Fibroblast of the conjunctiva (primary cell): ENCODE data around the gene NAV1.
A peak's percentile ranks its signal among the peaks of the same experiment; 100 is the strongest.
"Not testable (repeated sequence)": the region's sequence is repeated elsewhere in the genome, so short reads cannot be mapped to it uniquely, and the experiment has no call there.

ENCODE experiments used
- DNase-seq: peaks from one replicate; pipeline ENCODE4 v3.0.0-alpha.2; 2010; ENCODE audit warnings: low read depth

NAV1 gene

DNA sequence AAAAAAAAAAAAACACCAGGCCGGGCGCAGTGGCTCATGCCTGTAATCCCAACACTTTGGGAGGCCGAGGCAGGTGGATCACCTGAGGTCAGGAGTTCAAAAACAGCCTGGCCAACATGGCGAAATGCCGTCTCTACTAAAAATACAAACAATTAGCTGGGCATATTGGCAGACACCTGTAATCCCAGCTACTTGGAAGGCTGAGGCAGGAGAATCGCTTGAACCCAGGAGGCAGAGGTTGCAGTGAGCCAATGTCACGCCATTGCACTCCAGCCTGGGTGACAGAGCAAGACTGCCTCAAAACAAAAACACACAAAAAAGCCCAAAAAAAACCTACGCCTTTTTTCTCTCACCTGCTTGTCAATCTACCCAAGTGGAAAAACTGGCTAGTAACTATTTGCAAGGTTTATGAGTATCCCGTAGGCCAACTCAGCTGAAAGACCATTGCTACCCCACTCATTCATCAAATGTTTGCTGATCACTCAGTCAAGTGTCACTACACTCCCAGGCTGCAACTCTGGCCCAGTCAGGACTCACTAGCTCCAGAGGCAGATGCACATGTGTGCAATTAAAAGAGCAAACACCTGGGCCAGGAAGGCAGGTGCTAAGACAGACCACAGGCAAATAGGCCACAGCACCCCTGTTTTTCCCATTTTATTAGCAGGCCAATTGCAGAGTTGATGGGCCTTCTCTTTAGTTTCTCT, 34.0 kb upstream of the NAV1 start:
- DNase-seq = no peak

DNA sequence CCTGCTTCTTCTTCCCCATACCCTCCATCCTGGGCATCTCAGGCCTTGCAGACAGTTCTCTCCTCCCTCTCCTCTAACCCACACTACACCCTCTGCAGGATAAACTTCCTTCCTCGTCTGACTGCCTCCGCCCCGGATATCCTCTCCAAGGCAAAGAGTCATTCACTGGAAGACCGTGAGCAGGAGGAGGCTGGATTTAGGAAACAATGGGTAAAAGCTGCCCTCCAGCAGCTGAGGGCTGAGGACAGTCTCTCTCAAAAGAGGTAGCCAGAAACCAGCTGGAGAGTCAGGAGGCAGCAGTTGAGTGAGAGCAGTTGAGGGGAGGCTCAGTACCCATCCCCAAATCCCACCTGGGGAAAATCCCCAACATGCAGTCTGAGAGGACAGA, 33.4 kb upstream of the NAV1 start:
- DNase-seq = no peak

DNA sequence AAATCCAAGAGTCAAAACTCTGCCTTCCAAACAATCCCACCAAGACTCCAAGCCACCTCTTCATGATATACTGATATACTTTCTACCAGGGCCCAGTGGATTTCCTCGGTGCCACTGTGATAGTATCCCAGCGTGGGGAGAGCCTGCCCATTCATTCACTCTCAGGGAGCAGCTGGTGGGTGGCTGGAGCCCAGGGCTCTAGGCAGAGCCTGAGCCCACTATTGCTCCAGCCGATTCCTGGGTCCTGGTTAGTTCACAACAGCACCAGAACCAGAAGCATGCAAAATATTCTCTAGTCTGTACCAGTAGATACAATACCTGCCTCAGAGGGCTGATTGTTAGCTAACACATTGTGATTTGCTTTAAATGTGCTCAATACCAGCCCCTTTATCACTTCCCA, 32.8 kb upstream of the NAV1 start:
- DNase-seq = no peak

DNA sequence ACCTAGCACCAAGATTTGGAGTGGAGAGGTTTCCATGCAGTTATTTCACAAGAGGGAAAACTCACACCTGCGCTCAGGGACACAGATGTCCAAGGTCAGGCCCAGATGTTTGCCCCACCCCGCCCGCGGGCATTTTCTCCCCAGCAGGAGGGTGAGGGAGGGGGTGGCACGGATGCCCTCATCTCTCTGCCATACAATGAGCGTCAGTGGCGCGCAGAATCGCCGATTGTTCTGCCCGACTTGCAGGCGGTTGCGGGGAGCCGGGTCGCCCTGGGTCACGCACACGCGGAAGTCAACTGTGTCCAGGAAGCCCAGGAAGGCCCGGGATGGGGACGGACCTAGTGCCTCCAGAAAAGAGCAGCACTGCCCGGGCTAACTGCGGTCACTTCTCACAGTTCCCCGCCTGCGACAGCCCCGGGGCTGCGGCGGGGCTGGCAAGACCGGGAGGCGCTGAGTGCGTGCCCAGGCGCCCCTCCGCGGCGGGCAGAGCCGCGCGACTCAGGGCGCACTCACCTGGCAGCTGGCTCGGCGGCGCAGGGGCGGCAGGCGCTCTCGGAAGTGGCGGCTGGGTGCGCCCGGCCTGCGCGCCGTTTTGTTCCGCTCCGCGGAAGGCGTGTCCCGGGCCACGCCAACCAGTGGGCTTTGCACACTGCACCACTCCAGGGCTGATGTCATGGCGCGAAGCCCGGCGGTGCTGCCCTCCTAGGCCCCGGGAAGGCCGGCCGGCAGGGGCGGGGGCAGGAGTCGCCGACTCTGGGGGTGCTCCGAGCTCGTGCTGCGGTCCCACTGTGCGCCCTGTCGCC, 32.2 kb upstream of the NAV1 start, which contains the start of gene CSRP1:
CSRP1 (minus strand) TSS at position 567 of the 803 bp plus-strand sequence. CDS start 10,820 bp downstream, outside the sequence.
- peak; percentile 65 for DNase-seq

DNA sequence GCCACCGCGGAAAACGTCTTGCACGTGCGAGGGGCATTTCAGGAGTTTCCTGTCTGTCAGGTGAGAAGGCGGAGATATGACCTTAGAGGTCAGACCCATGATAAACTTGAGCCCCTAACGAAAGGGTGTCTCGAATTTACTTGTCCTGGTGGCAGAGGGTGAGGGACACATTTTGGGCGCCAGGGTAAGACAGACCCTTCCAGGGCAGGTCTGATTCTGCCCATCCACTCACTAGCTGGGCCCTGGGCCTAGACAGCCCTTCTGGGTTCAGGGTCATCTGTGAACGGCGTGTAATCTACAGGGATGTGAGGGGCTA, 31.6 kb upstream of the NAV1 start:
- no peak for DNase-seq

DNA sequence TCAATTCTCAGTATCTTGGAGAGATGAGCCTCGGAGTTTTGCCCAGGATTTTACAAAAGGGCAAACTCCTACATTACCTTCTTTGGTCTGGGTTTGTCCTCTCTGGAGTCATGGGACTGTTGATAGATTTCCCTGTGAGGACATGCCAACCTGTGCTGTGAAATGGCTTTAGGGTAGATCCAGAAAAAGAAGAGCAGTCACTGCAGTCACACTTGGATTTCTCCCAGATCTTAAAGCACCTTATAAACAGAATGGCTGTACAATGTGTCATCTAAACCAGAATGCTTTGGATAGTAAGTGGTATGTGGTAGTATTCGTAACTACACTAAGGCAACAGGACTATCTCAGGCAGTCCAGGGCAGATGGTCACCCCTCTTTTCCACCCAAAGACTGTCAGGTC, 30.1 kb upstream of the NAV1 start:
- no peak for DNase-seq

DNA sequence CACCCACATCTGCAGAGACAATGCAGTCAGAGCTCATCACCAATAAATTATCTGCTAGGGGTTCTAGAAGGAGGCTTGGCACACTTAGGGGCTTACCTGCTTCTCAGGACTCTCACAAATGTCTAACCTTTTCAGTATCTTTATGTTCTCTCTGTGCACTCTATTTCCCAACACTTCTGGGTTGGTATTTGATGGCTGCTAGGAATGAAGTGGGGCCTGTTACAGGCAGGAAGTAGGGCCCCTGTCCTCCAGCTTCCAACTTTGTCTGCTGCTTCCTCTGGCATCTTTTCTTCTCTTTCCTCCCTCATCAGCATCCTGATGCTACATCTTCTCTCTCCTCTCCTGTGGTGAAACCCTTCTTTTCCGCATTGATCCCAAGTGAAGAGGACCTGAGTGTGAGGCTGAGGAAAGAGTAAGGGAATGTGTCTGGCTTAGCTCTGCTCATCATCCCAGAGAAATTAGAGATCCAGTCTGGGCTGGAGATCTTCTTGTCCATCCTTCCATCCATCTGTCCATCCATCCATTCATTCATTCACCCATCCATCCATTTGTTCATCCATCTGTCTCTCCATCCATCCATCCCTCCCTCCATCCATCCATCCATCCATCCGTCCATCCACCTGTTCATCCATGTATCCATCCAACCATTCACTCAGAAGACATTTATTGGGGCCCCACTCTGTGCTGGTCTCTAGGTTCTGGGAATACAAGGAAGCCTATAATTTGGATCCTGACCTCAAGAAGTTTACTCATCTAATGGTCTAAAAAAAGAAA, 29.1 kb upstream of the NAV1 start:
- DNase-seq = no peak

DNA sequence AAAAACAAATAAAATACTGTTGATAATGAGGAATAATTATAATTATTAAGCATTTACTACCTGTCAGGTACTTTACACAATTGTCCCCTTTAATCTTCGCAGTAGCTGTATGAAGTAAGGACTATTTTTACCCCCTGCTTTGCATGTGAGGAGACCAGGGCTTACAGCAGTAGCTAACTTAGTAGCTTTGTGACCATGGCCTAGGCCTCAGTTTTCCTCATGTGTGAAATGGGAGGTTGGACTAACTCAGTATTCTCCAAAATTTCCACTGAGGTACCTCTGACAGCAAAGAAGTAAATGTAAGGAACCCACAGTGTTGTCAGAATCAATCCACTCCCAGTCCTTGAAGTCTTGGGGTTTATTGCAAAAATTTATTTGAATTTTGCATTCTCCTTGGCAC, 28.2 kb upstream of the NAV1 start:
- DNase-seq = no peak

DNA sequence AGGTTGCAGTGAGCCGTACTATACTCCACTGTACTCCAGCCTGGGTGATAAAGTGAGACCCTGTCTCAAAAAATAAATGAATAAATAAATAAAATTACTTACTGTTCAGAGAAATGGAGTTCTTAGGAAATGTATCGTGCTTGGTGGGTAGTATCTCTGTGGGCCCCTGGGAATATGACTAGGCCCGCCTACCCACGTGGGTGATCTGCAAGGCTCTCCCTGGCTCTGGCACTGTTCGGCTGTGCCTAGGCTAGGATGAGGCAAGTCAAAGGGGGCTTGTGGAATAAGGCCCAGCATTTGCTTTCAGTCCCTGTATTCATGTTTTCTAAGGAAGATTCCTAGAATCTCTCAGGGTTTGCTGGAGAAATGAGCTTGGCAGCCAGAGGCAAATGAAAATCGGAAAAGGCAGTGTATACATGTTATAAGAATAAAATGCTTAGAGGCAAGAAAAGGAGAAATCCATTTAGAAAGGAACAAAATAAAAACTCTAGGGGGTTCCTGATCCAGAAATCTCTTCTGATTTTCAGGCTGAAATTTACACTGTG, 27.5 kb upstream of the NAV1 start:
- no peak for DNase-seq

DNA sequence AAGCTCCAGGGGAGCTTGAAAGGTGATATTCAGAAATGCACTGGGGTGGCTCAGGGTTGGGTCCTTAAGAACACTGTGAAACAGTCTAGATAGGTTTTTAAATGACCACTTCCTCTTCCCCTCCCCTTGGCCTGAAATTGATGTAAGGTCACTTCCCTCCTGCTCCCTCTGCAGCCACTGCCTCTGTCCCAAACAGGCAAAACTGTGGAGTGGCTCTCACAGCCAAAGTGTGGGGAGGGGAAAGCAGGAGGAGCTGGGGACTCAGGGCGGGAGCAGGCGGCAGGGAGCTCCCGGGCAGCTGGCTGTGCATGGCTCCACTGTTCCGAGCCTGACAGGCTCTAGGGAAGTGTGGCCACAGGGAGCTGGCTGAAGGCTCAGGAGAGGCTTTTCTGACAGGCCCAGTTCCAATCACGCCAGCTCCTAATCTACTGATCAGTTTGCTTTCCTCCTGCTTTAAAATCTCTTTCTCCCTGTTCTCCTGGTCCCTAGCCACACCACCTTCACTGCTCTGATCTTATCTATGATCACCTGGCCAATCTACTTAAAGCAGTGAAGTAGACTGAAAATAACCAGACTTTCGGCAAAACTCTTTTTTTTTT, 26.9 kb upstream of the NAV1 start:
- DNase-seq = no peak

DNA sequence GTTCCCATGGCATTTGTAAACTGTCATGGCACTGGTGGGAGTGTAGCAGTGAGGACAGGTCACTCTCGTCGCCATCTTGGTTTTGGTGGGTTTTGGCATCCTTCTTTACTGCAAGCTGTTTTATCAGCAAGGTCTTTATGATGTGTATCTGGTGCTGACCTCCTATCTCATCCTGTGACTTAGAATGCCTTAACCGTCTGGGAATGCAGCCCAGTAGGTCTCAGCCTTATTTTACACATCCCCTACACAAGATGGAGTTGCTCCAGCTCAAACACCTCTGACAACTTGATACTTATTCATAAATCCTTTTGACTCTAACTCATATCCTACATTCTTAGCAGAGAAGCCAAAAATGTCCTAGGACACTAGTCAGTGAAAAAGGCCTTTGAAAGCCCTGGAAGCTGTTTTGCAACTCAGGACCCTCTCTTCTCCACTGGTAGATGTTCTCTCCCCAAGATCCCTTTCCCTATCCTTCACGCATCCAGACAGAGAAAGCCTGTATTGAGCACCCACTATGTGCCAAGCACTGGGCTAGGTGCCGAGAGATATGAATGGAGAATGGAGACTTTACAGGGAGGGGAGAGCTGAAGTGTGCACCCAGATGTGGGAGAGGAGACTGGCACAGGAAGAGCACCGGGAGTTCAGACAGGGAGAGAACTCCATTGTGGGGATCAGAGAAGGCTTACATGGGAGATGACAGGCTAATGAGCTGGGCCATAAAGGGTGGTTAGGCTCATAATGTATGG, 25.3 kb upstream of the NAV1 start:
- DNase-seq = no peak

DNA sequence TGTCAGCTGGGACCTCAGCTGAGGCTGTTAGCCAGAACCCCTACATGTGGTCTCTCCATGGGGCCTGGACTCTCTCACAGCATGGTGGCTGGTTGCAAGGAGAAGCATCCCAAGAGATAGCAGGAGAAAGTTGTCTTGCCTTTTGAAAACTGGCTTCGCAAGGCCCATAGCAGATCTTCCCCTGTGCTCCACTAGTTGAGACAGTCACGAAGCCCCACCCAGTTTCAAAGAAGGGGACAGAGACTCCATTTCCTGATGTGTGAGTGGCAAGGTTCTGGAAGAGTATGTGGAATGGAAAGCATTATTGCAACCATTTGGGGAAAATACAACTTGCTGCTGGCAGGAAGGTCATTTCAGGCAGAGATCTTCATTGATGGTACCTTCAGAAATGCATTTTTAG, 24.5 kb upstream of the NAV1 start:
- no peak for DNase-seq

DNA sequence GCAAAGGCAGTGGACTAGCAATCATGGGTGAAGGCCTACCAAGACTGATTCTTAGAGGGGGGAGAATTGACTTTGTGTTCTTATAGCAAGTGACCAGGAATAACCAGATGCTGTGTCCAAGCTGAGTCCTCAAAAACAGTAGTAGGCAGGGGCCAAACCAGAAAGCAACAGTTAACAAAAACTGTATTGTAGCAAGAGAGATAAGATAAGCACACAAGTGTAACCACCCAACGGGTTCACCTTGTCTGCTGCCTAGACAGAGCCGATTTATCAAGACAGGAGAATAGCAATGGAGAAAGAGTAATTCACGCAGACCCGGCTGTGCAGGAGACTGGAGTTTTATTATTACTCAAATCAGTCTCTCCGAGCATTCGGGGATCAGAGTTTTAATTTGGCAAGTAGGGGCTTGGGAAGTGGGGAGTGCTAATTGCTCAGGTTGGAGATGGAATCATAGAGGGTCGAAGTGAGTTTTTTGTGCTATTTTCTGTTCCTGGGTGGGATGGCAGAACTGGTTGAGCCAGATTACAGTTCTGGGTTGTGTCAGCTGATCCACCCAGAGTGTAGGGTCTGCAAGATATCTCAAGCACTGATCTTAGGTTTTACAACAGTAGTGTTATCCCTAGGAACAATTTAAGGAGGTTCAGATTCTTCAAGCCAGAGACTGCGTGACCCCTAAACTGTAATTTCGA, 23.7 kb upstream of the NAV1 start:
- no peak for DNase-seq

DNA sequence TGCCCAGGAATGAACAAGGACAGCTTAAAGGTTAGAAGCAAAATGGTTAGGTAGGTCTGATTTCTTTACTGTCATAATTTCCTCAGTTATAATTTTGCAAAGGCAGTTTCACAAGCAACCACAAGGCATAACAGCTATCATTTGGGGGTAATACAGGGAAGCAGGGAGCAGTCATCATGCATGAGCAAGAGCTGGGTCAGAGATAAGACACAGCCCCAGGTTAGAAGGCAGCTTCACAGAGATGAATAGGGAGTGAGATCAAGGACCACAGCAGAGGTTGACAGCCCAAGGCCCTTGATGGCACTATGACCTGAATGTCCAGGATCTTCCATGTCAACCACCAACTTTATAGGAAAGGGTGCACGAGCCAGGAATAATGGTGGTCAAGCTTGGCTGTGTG, 23.0 kb upstream of the NAV1 start:
- DNase-seq = no peak

DNA sequence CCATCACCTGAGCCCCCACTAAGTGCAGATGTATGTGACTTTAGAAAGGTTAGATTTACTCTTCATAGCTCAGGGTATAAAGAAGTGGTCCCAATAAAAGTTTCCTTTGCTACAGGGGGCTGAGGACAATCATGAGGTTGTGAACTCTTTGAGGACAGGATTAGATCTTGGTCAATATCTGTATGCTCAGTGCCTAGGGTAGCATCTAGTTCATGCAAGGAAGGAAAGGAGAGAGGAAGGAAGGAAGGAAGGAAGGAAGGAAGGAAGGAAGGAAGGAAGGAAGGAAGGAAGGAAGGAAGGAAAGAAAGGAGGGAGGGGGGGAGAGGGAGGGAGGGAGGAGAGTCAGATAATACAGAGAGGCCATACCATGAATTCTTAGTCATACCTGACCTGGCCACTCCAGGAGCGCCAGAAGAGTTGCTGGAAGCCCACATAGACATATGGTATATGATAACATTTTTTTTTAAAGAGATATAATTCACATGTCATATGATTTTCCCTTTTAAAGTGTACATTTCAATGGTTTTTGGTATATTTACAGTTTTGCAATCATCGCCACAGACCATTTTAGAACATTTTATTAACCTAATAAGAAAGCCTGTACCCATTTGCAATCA, 22.3 kb upstream of the NAV1 start:
- no peak for DNase-seq

DNA sequence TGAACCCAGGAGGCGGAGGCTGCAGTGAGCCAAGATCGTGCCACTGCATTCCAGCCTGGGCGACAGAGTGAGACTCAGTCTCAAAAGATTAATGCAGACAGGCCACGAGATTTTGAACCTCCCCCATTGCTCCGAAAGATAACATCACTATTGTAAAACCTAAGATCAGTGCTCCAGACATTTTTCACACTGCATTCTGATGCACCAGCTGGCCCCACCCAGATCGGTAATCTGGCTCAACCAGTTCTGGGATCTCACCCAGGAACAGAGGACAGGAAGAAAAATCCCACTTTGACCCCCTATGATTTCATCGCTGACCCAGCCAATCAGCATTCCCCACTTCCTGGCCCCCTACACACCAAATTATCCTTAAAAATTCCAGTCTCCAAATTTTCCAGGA, 21.3 kb upstream of the NAV1 start:
- no peak for DNase-seq

DNA sequence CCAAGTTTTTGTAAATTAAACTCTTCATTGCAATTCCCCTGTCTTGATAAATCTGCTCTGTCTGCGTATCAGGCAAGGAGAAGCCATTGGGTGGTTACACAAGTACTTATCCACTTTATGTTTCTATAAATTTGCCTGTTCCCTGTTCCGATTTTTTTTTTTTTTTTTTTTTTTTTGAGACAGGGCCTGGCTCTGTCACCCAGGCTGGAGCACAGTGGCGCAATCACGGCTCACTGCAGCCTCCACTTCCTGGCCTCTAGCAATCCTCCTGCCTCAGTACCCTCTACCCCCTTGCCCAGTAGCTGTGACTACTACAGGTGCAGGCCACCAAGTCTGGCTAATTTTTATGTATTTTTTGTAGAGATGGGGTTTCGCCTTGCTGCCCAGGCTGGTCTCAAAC, 20.9 kb upstream of the NAV1 start:
- DNase-seq = no peak

DNA sequence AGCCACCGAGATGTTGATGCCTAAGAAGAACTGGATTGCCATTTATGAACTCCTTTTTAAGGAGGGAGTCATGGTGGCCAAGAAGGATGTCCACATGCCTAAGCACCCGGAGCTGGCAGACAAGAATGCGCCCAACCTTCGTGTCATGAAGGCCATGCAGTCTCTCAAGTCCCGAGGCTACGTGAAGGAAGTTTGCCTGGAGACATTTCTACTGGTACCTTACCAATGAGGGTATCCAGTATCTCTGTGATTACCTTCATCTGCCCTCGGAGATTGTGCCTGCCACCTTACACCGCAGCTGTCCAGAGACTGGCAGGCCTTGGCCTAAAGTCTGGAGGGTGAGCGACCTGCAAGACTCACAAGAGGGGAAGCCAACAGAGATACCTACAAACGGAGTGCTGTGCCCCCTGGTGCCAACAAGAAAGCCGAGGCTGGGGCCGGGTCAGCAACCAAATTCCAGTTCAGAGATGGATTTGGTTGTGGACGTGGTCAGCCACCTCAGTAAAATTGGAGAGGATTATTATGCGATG, 18.8 kb upstream of the NAV1 start:
- DNase-seq = not testable (repeated sequence)

DNA sequence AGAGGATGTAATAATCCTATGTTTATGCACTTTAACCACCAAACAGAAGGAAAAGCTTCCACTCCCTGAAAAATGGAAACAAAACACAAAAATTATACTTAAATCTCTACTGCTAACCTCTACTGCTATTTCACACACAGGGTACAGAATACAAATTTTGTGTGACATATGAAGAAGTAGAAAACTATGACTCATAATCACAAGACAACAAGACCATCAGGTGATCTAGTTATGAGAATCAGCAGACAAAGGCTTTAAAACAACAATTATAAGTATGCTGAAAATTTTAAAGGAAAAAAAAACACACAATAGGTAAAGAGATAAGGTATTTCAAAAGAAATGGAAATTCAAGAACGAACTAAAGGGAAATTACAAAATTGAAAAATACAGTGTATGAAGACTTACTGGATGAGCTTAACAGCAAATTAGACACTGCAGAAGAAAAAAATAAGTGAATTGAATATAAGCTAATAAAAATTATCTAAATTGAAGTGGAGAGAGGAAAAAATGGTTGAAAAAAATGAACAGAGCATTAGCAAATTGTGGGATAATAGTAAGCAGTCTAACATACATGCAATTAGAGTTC, 13.6 kb upstream of the NAV1 start:
- DNase-seq = no peak

DNA sequence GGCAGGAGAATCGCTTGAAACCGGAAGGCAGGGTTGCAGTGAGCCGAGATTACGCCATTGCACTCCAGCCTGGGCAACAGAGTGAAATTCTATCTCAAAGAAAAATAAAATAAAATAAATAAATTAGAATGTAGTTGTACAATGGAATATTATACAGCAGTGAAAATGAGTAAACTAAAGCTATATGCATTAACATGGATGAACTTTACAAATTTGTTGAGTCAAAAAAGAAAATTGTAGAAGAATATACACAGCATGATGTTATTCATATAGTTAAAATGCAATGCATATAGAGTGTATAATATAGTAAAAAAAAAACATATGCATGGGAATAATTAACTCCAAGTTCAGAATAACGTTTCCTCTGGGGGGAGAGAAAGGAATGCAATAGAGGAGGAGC, 11.0 kb upstream of the NAV1 start:
- no peak for DNase-seq
